Ascending aorta (tissue), 2 donors: ENCODE measurements around the gene LTO1. TPM values are rescaled to one million over a fixed set of nuclear protein-coding genes. Genes with fewer than 3 reads are reported as not detected.

Experiments
- DNase-seq, 2 donors: peaks; one replicate each; pipeline ENCODE4 v3.0.0-alpha.2; 2019; ENCODE audit warnings: low spot score in 2 of 2
- H3K27ac ChIP-seq, 2 donors: fragments of 200-600 bp; sonication (generic); one replicate each; pipeline ENCODE4 v1.5.1; 2016 to 2017; ENCODE audit warnings: mild to moderate bottlenecking in 1 of 2
- H3K27me3 ChIP-seq: fragments of 200-600 bp; sonication (generic); one replicate; pipeline ENCODE4 v1.5.1; 2017
- H3K36me3 ChIP-seq, 2 donors: fragments of 200-600 bp; sonication (generic); one replicate each; pipeline ENCODE4 v1.5.1; 2016
- H3K4me1 ChIP-seq, 2 donors: fragments of 200-600 bp; sonication (generic); one replicate each; pipeline ENCODE4 v1.5.1; 2016 to 2017; ENCODE audit warnings: mild to moderate bottlenecking in 1 of 2
- H3K4me3 ChIP-seq, 2 donors: fragments of 200-600 bp; sonication (generic); one replicate each; pipeline ENCODE4 v1.5.1; 2016 to 2017; ENCODE audit warnings: mild to moderate bottlenecking in 1 of 2
- H3K9me3 ChIP-seq, 2 donors: fragments of 200-600 bp; sonication (generic); one replicate each; pipeline ENCODE4 v1.5.1; 2016
- CTCF ChIP-seq, 3 experiments: fragments of 200-600 bp in 2 of 3; fragments of 450-650 bp in 1 of 3; sonication (generic) in 2 of 3; IDR thresholded peaks; one replicate each; pipeline ENCODE4 v1.5.1; 2016 to 2019; ENCODE audit warnings: antibody characterized with exemption in 3 of 3, mild to moderate bottlenecking in 1 of 3, moderate library complexity in 1 of 3
- intact Hi-C: fragments of 100-400 bp; cut with DNase I; formaldehyde crosslinking; loops from one replicate; pipeline ENCODE4 v1.15.1; 2023
- total RNA-seq: library from RNA; depleted of rRNA; stranded (reverse); fragments of >200 nt; gene quantifications from one replicate; pipeline ENCODE4 v1.1.0, GENCODE V29; 2016

The LTO1 gene
- total RNA-seq, 1 donor from 2014 or later, result 10.2 TPM

- H3K4me1 ChIP-seq, result peaks cover 0 to 6% of the 10 kb centered on the region in 2 donors
- no peak overlapping the region for H3K27ac ChIP-seq
- intact Hi-C loops, result loop anchor here (5.0 kb wide), 1 partner anchor 230 kb away; no protein-coding TSS in a partner anchor
- H3K4me3 ChIP-seq, result no peak overlapping the region
- H3K36me3 ChIP-seq, result no peaks in the 10 kb centered on the region
- TF ChIP-seq CTCF (IDR thresholded peaks at IDR 0.05), result no peak
- DNase-seq, result no peak
- no peaks in the 10 kb centered on the region for H3K27me3 ChIP-seq
- H3K9me3 ChIP-seq, result no peaks in the 10 kb centered on the region
Measured at GRCh38 chr11:69682221-69682620, 7.1 kb upstream of the LTO1 start.

DNA sequence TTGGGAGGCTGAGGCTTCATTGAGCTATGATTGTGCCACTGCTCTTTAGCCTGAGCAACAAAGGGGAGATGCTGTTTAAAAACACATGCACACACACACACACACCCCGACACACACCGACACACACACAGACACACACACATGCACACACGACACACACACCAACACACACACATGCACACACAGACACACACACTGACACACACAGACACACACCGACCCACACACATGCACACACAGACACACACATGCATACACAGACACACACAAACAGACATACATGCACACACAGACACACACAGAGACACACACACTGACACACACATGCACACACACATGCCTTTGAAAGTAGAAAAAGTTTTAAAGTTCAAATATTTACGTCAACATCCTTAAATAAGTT lies 5.5 kb upstream of the LTO1 start:
- Histone ChIP-seq H3K36me3 (no peaks in the 10 kb centered on the region), H3K9me3 (no peaks in the 10 kb centered on the region), H3K4me3 (no peak overlapping the region), H3K27ac (no peak overlapping the region), H3K4me1 (peaks cover 0 to 1% of the 10 kb centered on the region in 2 donors), H3K27me3 (no peaks in the 10 kb centered on the region)
- DNase-seq, result no peak
- TF ChIP-seq CTCF (IDR thresholded peaks at IDR 0.05), result no peak
- intact Hi-C loops, result loop anchor here (5.0 kb wide), 1 partner anchor 232 kb away; no protein-coding TSS in a partner anchor

DNA sequence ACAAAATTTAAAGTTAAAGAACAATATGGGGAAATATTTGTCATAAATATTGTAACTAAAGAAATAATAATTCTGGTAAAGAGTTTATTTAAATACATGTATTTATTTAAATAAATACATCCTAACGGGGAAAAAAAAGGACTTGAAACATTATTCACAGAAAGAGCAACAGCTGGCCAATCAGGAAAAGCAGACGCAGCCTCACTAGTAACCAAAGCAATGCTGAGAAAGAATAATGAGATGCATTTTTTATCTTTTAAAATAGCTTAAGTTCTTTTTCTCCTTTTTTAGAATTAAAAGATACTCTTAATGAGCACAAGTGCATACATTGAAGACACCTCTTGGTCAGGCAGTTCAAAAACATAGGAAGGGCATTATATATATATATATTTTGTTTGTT lies 2.6 kb upstream of the LTO1 start:
- Histone ChIP-seq H3K27ac (no peak overlapping the region), H3K4me1 (peaks cover 7 to 14% of the 10 kb centered on the region in 2 donors), H3K27me3 (no peaks in the 10 kb centered on the region), H3K9me3 (no peaks in the 10 kb centered on the region), H3K36me3 (peaks cover 0 to 3% of the 10 kb centered on the region in 2 donors), H3K4me3 (no peak overlapping the region)
- DNase-seq, result no peak
- intact Hi-C loops, result no loop called here
- TF ChIP-seq CTCF (IDR thresholded peaks at IDR 0.05), result no peak

GRCh38 chr11:69674267-69674885 lies 777 bp downstream of the LTO1 start:
- Histone ChIP-seq H3K4me1 (peaks cover 7 to 20% of the 10 kb centered on the region in 2 donors), H3K4me3 (peak overlapping the region; percentile 85 to 100), H3K36me3 (peaks cover 17 to 24% of the 10 kb centered on the region in 2 donors), H3K27me3 (no peaks in the 10 kb centered on the region), H3K9me3 (no peaks in the 10 kb centered on the region), H3K27ac (peak overlapping the region; percentile 81 to 92)
- TF ChIP-seq CTCF (IDR thresholded peaks at IDR 0.05), result no peak
- intact Hi-C loops, result no loop called here
- no peak for DNase-seq

DNA sequence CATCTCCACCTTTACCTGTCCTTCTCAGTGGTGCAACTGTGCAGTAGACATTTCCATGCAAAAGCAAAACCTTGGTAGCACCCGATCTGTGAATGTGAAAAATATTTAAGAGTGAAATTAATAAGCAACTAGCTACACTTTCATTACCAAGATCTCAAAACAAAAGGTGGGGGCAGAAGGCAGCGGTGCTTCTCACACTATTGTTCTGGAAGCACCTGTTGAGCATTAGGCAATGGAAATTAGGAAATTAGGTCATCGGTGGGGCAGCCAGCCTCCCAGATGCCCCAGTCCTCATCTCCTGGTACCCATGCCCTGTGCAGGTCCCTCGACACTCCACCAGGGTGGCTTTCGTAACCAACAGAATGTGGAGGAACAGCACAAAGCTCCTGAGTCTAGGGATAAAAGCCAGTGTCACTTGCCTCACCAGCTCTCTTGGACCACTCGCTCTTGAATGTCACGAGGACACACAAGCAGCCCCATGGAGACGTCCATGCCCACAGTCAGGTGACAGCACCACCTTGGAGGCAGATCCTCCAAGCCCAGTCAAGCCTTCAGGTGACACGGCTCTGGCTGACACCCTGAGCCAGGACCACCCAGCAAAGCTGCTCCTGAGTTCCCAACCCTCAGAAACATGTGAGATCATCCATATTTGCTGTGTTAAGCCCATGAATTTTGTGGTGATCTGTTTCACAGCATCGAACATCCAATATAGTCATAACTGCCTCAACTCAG lies 3.3 kb downstream of the LTO1 start:
- DNase-seq, result no peak
- H3K36me3 ChIP-seq, result peaks cover 23 to 48% of the 10 kb centered on the region in 2 donors
- no peak overlapping the region for H3K4me3 ChIP-seq
- no peaks in the 10 kb centered on the region for H3K9me3 ChIP-seq
- no peak overlapping the region for H3K27ac ChIP-seq
- intact Hi-C loops, result loop anchor here (2.0 kb wide), 1 partner anchor 27 kb away; no protein-coding TSS in a partner anchor
- H3K4me1 ChIP-seq, result peaks cover 7 to 20% of the 10 kb centered on the region in 2 donors
- TF ChIP-seq CTCF (IDR thresholded peaks at IDR 0.05), result no peak
- H3K27me3 ChIP-seq, result no peaks in the 10 kb centered on the region
